ENCODE data around the gene CEP164. TPM values are rescaled to one million over a fixed set of nuclear protein-coding genes. Genes with fewer than 3 reads are reported as not detected.

The CEP164 gene
- total RNA-seq, 4 donors from 2014 or later: 23.1 to 56.5 (median 29.0) TPM

DNA sequence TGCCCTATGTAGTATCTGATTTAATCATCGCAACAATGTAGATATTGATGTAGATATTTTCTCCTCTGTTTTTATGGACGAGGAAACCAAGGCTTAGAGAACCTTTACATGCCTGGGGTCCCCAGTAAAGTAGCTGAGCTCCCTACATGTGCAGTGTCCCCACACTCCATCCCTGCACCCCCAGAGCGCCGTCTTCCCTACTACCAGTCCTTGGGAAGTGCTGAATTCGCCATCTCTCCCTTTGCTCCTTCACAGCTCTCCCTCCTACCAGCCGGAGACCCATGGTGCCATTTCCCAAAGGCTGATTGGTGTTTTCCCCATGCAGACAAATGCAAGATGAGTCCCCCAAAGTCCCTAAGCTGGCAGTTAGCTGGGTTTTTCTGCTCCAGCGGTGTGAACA, 86.0 kb downstream of the CEP164 start:
- intact Hi-C loops (cut with DNase I): no loop called here
- Histone ChIP-seq H3K9me3 (no peaks in the 10 kb centered on the region), H3K4me3 (replicated peaks in 1 of 3) (no peak overlapping the region), H3K36me3 (peaks cover 6 to 8% of the 10 kb centered on the region in 2 donors), H3K27ac (no peak overlapping the region), H3K27me3 (no peaks in the 10 kb centered on the region), H3K4me1 (no peaks in the 10 kb centered on the region)
- DNase-seq: no peak
- 96 to 98% methylated on average over 7 of the region's 7 CpGs for WGBS, 2 donors
- no peak for TF ChIP-seq CTCF (IDR thresholded peaks at IDR 0.05)
- no peak for TF ChIP-seq POLR2A (IDR thresholded peaks at IDR 0.05)

DNA sequence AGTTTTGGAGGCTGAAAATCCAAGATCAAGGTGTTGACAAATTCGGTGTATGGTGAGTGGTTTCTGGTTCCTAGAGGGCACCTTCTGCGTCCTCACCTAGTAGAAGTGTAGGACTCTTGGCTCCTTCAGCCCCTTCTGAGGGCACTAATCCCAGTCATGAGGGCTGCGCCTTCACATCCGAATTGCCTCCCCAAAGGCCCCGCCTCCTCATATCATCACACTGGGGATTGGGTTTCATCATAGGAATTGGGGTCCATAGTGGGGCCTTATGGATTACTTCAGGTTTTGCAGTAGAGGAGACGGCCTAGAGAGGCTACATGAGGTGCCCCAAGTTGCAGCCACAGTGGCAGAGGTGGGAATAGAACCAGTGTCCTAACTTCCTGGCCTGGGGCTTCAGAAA, 87.1 kb downstream of the CEP164 start:
- no peaks in the 10 kb centered on the region for H3K9me3 ChIP-seq
- WGBS, 2 donors: 85 to 98% methylated on average over 6 of the region's 6 CpGs
- DNase-seq: no peak
- intact Hi-C loops (cut with DNase I): no loop called here
- H3K4me1 ChIP-seq: no peaks in the 10 kb centered on the region
- H3K4me3 ChIP-seq (replicated peaks in 1 of 3): no peak overlapping the region
- TF ChIP-seq CTCF (IDR thresholded peaks at IDR 0.05): no peak
- no peak overlapping the region for H3K27ac ChIP-seq
- H3K27me3 ChIP-seq: no peaks in the 10 kb centered on the region
- H3K36me3 ChIP-seq: peaks cover 0 to 6% of the 10 kb centered on the region in 2 donors

DNA sequence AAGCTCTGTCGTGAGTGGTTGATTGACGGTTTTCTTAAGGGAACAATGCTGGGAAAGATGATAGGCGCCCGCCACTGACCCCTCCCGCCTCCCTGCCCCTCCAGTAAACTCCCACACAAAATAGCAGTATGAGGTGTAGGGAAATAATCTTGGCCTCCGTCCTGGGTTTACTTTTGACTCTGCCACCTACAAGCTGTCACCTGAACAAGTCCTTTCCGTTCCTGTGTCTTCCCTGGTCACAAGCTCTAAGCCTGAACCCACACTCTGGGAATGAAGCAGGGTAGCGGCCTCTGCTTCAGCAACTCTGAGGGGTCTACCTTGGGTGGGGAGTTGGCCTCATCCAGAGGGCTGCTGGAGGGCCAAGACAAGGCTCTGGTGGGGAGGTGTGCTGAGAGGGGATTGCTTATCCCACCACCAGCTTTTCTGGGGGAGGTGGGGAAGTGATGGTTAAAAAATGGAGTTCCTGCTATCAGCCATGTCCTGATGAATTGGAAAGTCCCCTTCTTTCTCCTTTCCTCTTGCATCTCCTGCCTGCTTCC, 87.8 kb downstream of the CEP164 start:
- Histone ChIP-seq H3K9me3 (no peaks in the 10 kb centered on the region), H3K27ac (no peak overlapping the region), H3K4me1 (no peaks in the 10 kb centered on the region), H3K36me3 (no peaks in the 10 kb centered on the region), H3K27me3 (no peaks in the 10 kb centered on the region), H3K4me3 (replicated peaks in 1 of 3) (no peak overlapping the region)
- WGBS, 2 donors: 82 to 87% methylated on average over 8 of the region's 8 CpGs
- intact Hi-C loops (cut with DNase I): no loop called here
- TF ChIP-seq POLR2A (IDR thresholded peaks at IDR 0.05) (no peak), CTCF (IDR thresholded peaks at IDR 0.05) (no peak)
- no peak for DNase-seq

DNA sequence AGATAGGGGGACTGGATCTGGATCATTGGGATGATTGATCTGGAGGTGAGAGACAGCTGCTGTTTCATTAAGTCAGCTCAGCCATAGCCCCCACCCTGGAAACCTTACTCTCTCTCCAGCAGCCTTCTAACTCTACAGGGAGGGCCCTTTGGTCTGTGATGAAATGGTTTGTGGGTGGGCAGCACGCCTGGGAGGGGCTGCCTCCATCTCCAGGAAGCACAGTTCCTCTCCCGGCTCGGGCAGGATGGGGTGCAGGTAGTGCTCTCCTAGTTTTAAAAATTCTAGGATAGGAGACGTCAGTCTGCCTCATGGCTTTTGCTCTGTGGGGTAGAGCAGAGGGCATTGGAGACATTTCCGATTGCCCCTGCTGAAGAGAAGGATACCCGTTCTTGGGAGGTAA, 89.7 kb downstream of the CEP164 start:
- no peak for DNase-seq
- Histone ChIP-seq H3K36me3 (no peaks in the 10 kb centered on the region), H3K4me1 (no peaks in the 10 kb centered on the region), H3K4me3 (replicated peaks in 1 of 3) (no peak overlapping the region), H3K27me3 (no peaks in the 10 kb centered on the region), H3K27ac (no peak overlapping the region), H3K9me3 (no peaks in the 10 kb centered on the region)
- TF ChIP-seq CTCF (IDR thresholded peaks at IDR 0.05): no peak
- no peak for TF ChIP-seq POLR2A (IDR thresholded peaks at IDR 0.05)
- WGBS, 2 donors: 65 to 71% methylated on average over 4 to 6 of the region's 6 CpGs
- intact Hi-C loops (cut with DNase I): no loop called here

- intact Hi-C loops (cut with DNase I): no loop called here
- no peaks in the 10 kb centered on the region for H3K4me1 ChIP-seq
These were observed 90.2 kb downstream of the CEP164 start for GRCh38 chr11:117417856-117418255.

More at GRCh38 chr11:117417856-117418255, 90.2 kb downstream of the CEP164 start:
- no peak for TF ChIP-seq POLR2A (IDR thresholded peaks at IDR 0.05)
- TF ChIP-seq CTCF (IDR thresholded peaks at IDR 0.05): no peak
- DNase-seq: no peak
- WGBS, 2 donors: 84 to 85% methylated on average over 12 of the region's 12 CpGs
- Histone ChIP-seq H3K36me3 (no peaks in the 10 kb centered on the region), H3K27ac (no peak overlapping the region), H3K4me3 (replicated peaks in 1 of 3) (no peak overlapping the region), H3K9me3 (no peaks in the 10 kb centered on the region), H3K27me3 (no peaks in the 10 kb centered on the region)

Measured in thyroid gland (tissue), 4 donors.